Panc1 (cell line): ENCODE results near the gene LDLRAD4. TPM values are rescaled to one million over a fixed set of nuclear protein-coding genes. Genes with fewer than 3 reads are reported as not detected.

Experiments
- ATAC-seq: fragments of 200-7000 bp; cut with Tn5 transposase; 2 replicates; pipeline ENCODE4 v1.9.1; 2020; ENCODE audit warnings: mild to moderate bottlenecking, moderate library complexity
- BruUV-seq: library from RNA; stranded (reverse); fragments of 400-500 nt; replicated peaks from 2 replicates; lab custom pipeline; 2021; lab: Mats Ljungman, UMichigan
- CTCF ChIA-PET: fragments of 300-600 bp; sonication (Branson Sonifier 250); formaldehyde crosslinking; loops from one replicate; lab custom pipeline; 2022; ENCODE audit warnings: antibody characterized with exemption; lab: Charles Lee
- POLR2A ChIA-PET: fragments of 300-600 bp; sonication (Branson Sonifier 250); formaldehyde crosslinking; loops from one replicate; lab custom pipeline; 2022; ENCODE audit warnings: antibody characterized with exemption; lab: Charles Lee
- DNase-seq: peaks from one replicate; pipeline ENCODE4 v3.0.0-alpha.2; 2010; ENCODE audit warnings: low read depth, low spot score
- H3K27ac ChIP-seq: 2 replicates; pipeline ENCODE4 v1.5.1; 2011; ENCODE audit warnings: mild to moderate bottlenecking, low read length, inconsistent platforms
- H3K27me3 ChIP-seq: fragments of 200-500 bp; sonication (Bioruptor generic); 2 replicates; pipeline ENCODE4 v1.6.0; 2014; ENCODE audit warnings: low read length, inconsistent platforms; ENCODE audit not compliant: control insufficient read depth, insufficient read depth
- H3K36me3 ChIP-seq: fragments of 200-500 bp; sonication (Bioruptor generic); 2 replicates; pipeline ENCODE4 v1.5.1; 2014; ENCODE audit warnings: inconsistent platforms, mild to moderate bottlenecking, low read length, moderate library complexity; ENCODE audit not compliant: control insufficient read depth, insufficient read depth
- H3K4me1 ChIP-seq: 2 replicates; pipeline ENCODE4 v1.5.1; 2011; ENCODE audit warnings: inconsistent platforms, mild to moderate bottlenecking, low read length, moderate library complexity; ENCODE audit not compliant: control insufficient read depth, insufficient read depth
- H3K4me3 ChIP-seq, 2 experiments: 2 replicates each; pipeline ENCODE4 v1.5.1; 2011 to 2012; ENCODE audit warnings: low read depth in 2 of 2, low read length in 2 of 2, mild to moderate bottlenecking in 2 of 2, inconsistent platforms in 1 of 2, moderate library complexity in 1 of 2
- H3K9me3 ChIP-seq: fragments of 200-500 bp; sonication (Bioruptor generic); 2 replicates; pipeline ENCODE4 v1.5.1; 2014; ENCODE audit warnings: low read depth, mild to moderate bottlenecking, inconsistent platforms, low read length, moderate library complexity; ENCODE audit not compliant: control insufficient read depth, insufficient read depth
- CTCF ChIP-seq: fragments of 450-650 bp; IDR thresholded peaks from 2 replicates; pipeline ENCODE4 v1.5.1; 2017; ENCODE audit warnings: mild to moderate bottlenecking
- POLR2AphosphoS5 ChIP-seq: IDR thresholded peaks from 2 replicates; pipeline ENCODE4 v1.6.1; 2012; ENCODE audit warnings: mild to moderate bottlenecking, low read depth, low read length, moderate library complexity
- REST ChIP-seq, 2 experiments: IDR thresholded peaks; 2 replicates each; pipeline ENCODE4 v1.6.1; 2011 to 2012; ENCODE audit warnings: low read depth in 2 of 2, control low read depth in 1 of 2, low read length in 1 of 2, mild to moderate bottlenecking in 1 of 2, moderate library complexity in 1 of 2; ENCODE audit not compliant: insufficient read depth in 1 of 2
- SIN3A ChIP-seq: IDR thresholded peaks from 2 replicates; pipeline ENCODE4 v1.6.1; 2012; ENCODE audit warnings: low read depth, mild to moderate bottlenecking, low read length, moderate library complexity, borderline replicate concordance; ENCODE audit not compliant: insufficient read depth
- TCF7L2 ChIP-seq: IDR thresholded peaks from 2 replicates; pipeline ENCODE4 v1.6.1; 2011; ENCODE audit warnings: mild to moderate bottlenecking, low read depth, low read length, inconsistent platforms
- in situ Hi-C: cut with HindIII; loops from 2 replicates; pipeline ENCODE4 v1.10.0; 2016; ENCODE audit warnings: low sequenced_read_pairs, low pct_unique_long_range_greater_than_20kb
- intact Hi-C: fragments of 100-400 bp; cut with micrococcal nuclease; formaldehyde crosslinking; loops from one replicate; pipeline ENCODE4 v1.10.0; 2022; ENCODE audit not compliant: unreplicated experiment
- total RNA-seq: library from RNA; stranded (reverse); gene quantifications from one replicate; pipeline ENCODE4 v1.2.1, GENCODE V29; 2021; ENCODE audit not compliant: unreplicated experiment

Gene LDLRAD4
- total RNA-seq, 1 experiment from 2014 or later: 0.28 TPM

- Histone ChIP-seq H3K36me3 (no peaks in the 10 kb centered on the region), H3K4me3 (no peak overlapping the region), H3K4me1 (no peaks in the 10 kb centered on the region), H3K27me3 (no peaks in the 10 kb centered on the region), H3K9me3 (no peaks in the 10 kb centered on the region), H3K27ac (no peak overlapping the region)
- ATAC-seq (no peak), DNase-seq (no peak)
- intact Hi-C loops (no loop called here), in situ Hi-C loops (no loop called here)
- ChIA-PET POLR2A (interaction anchor here (0.5 kb wide), 1 partner anchor 65 kb away, joined by 5 read pairs; no protein-coding TSS in a partner anchor), CTCF (no interaction called here)
- no peak for TF ChIP-seq CTCF
- TF ChIP-seq POLR2AphosphoS5: no peak
- no peak for TF ChIP-seq TCF7L2
- no peak for TF ChIP-seq REST (IDR thresholded peaks at IDR 0.05; ENCODE audit: insufficient read depth in 1 of 2, low read depth in 2 of 2, low read length in 1 of 2)
- TF ChIP-seq SIN3A: no peak
- BruUV-seq: no TSS peak
Observed at GRCh38 chr18:13481331-13481730, 262.8 kb downstream of the LDLRAD4 start.

GRCh38 chr18:13481820-13482617 is 263.5 kb downstream of the LDLRAD4 start:
- H3K27ac ChIP-seq: no peak overlapping the region
- DNase-seq (no peak), ATAC-seq (no peak)
- intact Hi-C loops: no loop called here
- H3K36me3 ChIP-seq: no peaks in the 10 kb centered on the region
- in situ Hi-C loops: no loop called here
- POLR2A ChIA-PET: interaction anchor here (0.5 kb wide), 1 partner anchor 65 kb away, joined by 5 read pairs; no protein-coding TSS in a partner anchor
- H3K27me3 ChIP-seq: 0 out of 2 replicates have a peak, but pooled peaks cover 2% of the 10 kb centered on the region
- CTCF ChIA-PET: no interaction called here
- TF ChIP-seq SIN3A (no peak), CTCF (no peak), POLR2AphosphoS5 (no peak), TCF7L2 (no peak), REST (IDR thresholded peaks at IDR 0.05; ENCODE audit: insufficient read depth in 1 of 2, low read depth in 2 of 2, low read length in 1 of 2) (no peak)
- H3K4me3 ChIP-seq: no peak overlapping the region
- H3K9me3 ChIP-seq: no peaks in the 10 kb centered on the region
- H3K4me1 ChIP-seq: no peaks in the 10 kb centered on the region
- no TSS peak for BruUV-seq
